OCI-LY3 (cell line): ENCODE results near the gene HAP1.

Source experiments
- EZH2phosphoT487 ChIP-seq: fragments of 200-600 bp; shearing (Covaris generic); IDR thresholded peaks from 2 replicates; pipeline ENCODE4 v1.6.1; 2018; ENCODE audit warnings: antibody characterized with exemption, mixed run types, low read depth
- TF ChIP-seq, protein P1 (sequence below): fragments of 200-600, 300-600 bp; sonication (generic); IDR thresholded peaks from 2 replicates; pipeline ENCODE4 v1.5.1; 2014; ENCODE audit warnings: antibody characterized with exemption, low read length, low read depth

DNA sequence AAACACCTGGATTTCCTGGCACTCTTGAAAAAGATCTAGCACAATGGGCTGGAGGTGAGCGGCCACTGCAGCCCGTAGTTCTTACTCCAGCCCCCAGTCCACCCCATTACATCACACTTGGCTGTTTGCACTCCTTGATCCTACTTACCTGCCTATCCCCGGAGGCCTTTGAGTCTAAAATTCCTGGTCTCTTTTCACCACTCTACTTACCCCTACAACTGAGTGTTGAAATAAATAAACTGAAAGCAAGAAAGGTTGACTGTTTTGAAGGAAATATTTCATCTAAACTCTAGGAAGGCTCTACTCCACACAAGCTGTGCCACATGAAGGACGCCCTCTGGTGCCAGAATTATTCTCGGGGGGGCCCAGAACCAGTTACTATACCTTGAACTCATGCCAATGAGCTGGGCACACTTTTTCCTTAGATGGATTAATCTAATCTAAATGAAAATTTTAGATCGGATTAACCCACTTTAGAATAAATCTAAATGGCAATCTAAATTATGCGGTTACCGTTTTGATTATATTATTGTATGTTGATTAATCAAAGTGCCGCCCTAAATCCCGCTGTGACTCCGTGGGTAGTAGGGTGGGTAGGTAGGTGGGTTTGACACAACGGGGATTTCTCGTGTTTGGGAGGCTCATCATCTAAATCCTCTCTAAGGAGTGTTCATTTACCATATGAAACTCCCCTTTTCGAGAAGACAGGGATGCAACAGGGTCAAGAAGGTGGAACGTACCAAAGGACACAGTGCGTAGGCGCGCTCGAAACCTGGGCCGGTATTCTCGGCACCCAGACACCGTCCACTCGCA lies 46.4 kb downstream of the HAP1 start:
- TF ChIP-seq, protein P1, sequence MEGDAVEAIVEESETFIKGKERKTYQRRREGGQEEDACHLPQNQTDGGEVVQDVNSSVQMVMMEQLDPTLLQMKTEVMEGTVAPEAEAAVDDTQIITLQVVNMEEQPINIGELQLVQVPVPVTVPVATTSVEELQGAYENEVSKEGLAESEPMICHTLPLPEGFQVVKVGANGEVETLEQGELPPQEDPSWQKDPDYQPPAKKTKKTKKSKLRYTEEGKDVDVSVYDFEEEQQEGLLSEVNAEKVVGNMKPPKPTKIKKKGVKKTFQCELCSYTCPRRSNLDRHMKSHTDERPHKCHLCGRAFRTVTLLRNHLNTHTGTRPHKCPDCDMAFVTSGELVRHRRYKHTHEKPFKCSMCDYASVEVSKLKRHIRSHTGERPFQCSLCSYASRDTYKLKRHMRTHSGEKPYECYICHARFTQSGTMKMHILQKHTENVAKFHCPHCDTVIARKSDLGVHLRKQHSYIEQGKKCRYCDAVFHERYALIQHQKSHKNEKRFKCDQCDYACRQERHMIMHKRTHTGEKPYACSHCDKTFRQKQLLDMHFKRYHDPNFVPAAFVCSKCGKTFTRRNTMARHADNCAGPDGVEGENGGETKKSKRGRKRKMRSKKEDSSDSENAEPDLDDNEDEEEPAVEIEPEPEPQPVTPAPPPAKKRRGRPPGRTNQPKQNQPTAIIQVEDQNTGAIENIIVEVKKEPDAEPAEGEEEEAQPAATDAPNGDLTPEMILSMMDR, result peak; percentile 83
- TF ChIP-seq EZH2phosphoT487, result no peak
